ENCODE results near the gene CENPM.
A peak's percentile ranks its signal among the peaks of the same experiment; 100 is the strongest.
"Not testable (repeated sequence)": the region's sequence is repeated elsewhere in the genome, so short reads cannot be mapped to it uniquely, and the experiment has no call there.

Gene CENPM

DNA sequence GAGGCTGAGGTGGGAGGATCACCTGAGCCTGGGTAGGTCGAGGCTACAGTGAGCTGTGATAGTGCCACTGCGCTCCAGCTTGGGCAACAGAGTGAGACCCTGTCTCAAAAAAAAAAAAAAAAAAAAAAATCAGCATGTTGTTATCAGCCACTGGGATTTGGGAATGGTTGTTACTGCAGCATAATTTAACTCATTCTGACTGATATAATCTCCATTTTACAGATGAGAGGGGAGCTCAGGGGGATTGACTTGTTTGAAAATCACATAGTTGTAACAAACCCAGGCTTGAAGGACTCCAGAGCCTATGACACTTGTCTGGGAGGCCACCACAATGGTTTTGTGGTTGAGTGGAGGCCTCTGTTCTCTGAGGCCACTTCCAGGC, 19.3 kb upstream of the CENPM start:
- no peak for DNase-seq (ENCODE audit: low spot score)

GRCh38 chr22:41964112-41964491, 17.1 kb upstream of the CENPM start:
- DNase-seq (ENCODE audit: low spot score) = no peak

DNA sequence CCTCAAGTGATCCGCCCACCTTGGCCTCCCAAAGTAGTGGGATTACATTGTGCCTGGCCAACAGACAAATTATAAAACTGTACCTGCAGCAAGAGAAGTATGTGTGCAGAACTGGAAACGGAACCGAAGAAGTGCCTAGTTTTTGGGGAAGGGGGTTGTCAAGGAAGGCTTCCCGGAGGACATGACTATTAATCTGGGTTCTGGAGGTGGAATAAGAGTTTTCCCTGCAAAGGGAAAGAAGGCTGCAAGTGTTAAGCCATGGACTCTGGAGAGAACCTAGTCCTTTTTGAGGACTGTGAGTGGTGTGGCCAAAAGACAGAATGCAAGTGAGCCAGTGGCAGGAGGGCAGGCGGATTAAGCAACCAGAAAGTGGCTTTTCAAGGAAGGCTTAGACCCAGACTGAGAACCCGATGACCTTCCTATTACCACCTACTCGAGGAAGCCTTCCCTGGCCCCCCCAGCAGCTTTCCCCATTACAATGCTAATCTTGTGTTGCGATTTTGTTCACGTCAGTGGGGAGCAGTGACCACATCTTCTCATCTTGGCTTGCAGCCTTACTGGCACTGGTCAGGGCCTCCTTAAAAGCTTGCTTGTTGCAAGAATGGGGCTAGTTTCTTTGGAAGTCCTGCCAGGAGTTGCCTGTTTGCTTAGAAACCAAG, 16.6 kb upstream of the CENPM start:
- DNase-seq (ENCODE audit: low spot score) = no peak

DNA sequence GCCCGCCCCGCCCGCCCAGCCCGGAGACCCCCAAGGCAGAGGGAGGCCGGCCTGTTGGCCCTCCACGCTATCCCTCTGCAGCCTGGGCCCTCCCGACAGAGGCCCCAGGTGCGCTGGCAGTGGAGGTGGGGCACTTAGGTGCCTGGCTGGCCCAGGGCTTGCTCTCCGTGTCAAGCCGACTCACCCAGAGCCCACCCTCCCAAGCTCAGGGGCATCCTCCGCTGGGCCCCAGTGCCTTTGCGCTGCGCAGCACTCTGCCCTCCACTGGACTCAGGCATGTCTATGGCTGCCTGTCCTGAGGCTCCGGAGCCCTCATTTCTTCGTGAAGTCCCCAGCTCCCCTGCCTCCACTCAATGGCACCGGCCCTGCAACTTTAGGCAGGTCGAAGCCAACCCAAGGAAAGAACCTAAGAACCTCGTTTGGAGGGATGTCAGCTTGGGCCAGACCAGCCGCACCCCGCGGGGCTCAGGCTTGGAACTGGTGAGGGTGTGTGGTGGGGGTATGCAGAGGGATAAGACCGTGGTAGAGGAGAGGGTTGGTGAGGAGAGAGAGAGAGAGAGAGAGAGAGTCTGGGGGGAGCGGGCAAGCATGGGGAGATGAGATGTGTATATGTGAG, 11.1 kb upstream of the CENPM start:
- DNase-seq (ENCODE audit: low spot score) = no peak

- DNase-seq (ENCODE audit: low spot score) = no peak
Observed at GRCh38 chr22:41952713-41953112, 5.8 kb upstream of the CENPM start.

DNA sequence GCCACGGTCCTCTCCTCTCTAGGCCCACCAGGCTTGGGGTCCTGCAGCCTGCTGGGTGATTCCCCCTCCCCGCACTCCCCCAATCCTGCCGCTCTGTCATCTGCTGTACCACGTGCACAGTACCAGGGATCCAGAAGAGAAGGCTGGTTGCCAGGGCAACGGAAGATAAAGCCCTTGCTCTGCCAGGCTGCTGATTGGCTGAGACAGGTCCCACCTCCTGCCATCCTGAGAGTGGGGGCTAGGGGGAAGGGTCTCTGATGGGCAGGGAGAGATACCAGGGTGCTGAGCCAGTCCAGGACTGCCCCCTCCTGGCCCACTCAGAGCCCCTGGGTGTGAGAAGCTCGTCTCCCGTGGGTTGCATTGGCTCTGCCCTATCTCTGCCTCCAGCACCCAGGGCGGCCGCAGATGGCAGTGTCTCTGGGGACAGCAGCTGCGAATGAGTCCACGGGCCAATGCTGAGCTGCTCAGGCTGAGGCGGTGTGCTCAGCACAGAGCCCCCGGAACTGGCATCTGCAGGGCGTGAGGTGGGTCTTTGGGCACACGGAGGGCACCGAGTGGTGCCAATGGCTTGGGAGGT, 5.0 kb upstream of the CENPM start, which contains the start of gene SMIM45:
Gene SMIM45, plus strand, starts transcription at position 253 of the 577 bp plus-strand sequence.
- DNase-seq (ENCODE audit: low spot score) = no peak

DNA sequence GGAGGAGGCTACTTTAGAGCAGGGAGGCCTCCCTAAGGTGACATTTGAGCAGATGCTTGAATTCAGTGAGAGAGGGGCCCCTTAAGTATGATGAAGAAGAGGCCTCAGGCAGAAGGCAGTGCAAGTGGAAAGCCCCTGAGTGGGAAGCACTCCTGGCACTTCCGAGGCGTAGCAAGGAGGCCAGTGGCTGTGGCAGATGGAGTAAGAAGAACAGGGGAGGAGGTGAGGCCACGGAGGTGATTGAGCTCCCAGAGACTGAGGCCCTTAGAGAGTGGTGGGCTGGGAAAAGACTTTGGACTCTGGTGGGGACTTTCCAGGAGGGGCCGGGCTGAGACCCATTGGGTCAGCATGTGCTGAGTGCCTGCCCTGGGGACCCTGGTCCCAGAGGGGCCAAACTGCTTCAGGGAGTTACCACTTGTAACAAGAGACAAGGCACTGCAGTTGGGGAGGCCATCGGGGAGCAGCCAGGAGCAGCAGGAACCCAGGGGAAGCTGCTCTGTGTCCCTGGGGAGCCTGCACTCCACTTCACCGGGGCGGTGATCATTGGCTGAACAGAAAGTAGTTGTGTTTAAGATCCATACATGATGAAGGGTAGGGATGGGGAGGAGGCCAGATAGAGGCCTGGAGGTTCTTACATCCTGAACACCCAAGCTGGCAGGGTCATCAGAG, 2.5 kb upstream of the CENPM start:
- DNase-seq (ENCODE audit: low spot score) = no peak

- DNase-seq (ENCODE audit: low spot score) = not testable (repeated sequence)
Observed at GRCh38 chr22:41948928-41949296, 2.0 kb upstream of the CENPM start.

DNA sequence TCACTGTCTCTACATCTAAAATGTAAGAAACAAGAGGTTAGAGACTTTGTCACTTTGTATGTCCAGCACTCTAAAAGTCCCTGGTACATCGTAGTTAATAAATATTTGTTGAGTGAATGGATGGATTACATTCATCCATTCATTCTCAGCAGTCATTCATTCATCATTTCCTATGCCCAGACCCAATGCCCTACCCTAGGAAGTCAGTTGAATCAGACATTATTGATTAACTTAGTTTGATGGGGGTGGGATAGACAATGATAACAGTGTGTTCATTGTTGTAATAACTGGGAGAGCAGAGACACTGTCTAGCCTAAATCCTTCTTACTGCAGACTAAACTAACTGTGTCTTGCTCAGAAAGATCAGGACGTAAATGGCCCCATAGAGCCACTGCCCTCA, 1.2 kb upstream of the CENPM start:
- DNase-seq (ENCODE audit: low spot score) = no peak

GRCh38 chr22:41947424-41948080, 600 bp upstream of the CENPM start:
- DNase-seq (ENCODE audit: low spot score) = no peak

GRCh38 chr22:41943661-41944209, 3.2 kb downstream of the CENPM start:
- no peak for DNase-seq (ENCODE audit: low spot score)

DNA sequence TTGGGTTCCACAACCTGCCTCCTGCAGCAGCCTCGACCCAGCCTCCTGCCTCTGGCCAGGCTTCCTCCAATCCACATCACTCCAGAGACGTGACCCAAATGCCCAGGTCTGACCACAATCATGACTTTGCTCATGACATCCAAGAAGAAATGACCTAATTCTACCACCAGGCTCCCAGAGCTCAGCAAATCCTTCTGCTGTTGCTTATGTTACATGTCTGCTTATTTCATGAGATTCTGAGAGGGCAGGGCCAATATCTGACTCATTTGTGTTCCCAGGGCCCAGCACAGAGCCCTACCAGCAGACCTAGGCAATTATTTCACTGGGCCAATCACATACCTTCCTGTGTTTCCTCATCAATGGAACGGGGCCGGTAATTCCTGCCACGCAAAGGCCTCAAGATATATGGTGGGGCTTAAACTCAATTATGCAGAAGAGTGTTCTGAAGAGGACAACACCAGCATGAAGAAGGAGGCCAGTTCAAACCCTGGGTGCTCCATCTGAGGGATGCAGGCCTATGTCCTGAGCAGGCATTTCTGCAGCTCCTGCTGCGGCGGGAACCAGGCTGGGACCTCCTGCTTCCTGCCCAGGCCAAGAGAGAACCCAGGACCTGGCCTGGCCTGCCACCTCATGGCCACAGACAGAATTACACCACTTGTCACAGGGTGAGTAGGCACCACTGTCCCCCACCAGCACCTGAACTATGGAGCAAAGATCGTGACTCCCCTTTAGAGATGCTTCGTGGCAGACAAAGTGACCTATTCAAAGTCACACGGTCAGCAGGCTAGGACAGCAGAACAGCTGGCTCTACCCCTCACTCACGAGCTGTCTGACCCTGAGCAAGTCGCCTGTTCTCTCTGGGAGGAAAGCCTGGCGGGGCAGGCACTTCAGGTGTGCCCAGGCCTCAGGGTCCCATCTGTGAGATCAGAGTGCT, 5.9 kb downstream of the CENPM start:
- DNase-seq (ENCODE audit: low spot score) = peak; percentile 90

DNA sequence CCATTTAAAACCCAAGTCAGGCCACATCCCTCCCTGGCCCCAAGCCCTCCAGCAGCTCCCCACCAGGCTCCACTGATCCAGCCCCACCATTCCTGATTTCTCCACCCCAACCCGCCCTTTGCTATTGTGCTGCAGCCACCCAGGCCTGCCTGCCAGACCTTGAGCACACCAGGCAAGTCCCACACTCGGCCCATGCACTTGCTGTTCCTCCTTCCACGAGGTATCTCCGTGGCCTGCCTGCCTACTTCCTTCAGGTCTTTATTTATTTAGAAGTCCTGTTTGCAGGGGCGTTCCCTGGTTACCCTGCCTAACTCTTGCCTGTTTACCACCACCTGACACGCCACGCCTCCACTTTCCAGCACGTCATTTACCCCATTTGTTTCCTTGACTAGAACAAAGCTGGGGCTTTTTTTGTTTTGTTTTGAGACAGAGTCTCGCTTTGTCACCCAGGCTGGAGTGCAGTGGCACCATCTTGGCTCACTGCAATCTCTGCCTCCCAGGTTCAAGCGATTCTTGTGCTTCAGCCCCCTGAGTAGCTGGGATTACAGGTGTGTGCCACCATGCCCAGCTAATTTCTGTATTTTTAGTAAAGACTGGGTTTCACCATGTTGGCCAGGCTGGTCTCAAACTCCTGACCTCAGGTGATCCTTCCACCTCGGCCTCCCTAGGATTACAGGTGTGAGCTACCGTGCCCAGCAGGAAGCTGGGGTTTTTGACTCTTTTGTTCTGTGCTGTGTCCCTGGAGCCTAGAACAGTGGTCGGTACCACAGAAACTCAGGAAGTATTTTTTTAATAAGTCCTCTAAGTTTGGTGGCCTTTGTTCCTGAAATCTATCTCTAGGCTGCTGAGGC, 6.7 kb downstream of the CENPM start:
- DNase-seq (ENCODE audit: low spot score) = peak; percentile 97

DNA sequence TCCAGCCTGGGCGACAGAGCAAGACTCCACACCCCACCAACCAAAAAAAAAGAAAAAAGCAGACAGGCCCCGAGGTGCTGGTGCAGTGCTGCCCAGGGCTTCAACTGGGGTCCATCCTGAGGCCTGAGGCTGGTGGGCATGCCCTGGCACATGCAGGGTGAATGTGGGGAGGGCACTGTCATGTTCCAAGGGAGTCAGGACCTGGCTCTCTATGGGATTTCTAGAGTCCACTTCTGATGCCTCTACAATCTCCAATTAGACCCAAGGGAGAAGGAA, 10.1 kb downstream of the CENPM start:
- no peak for DNase-seq (ENCODE audit: low spot score)

DNA sequence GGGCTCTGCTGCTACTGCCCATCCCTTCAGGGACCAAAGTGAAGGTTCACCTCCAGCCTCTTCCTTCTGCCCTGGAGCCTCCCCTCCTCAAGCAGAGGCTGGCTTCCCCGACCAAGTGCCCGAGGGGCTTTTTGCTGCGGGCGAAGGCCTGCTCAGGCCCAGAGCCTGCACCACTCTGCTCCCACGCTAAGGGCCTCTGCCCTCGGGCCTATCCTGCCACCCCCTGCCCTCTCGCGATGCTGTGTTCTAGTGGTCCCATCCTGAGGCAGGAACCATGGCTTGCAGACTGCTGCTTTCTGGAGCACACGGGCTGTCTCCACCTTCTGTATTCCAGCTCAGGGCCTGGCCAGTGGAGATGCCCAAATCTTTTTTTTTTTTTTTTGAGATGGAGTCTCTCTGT, 11.4 kb downstream of the CENPM start:
- DNase-seq (ENCODE audit: low spot score) = no peak

GRCh38 chr22:41935015-41935351, 12.0 kb downstream of the CENPM start:
- no peak for DNase-seq (ENCODE audit: low spot score)

DNA sequence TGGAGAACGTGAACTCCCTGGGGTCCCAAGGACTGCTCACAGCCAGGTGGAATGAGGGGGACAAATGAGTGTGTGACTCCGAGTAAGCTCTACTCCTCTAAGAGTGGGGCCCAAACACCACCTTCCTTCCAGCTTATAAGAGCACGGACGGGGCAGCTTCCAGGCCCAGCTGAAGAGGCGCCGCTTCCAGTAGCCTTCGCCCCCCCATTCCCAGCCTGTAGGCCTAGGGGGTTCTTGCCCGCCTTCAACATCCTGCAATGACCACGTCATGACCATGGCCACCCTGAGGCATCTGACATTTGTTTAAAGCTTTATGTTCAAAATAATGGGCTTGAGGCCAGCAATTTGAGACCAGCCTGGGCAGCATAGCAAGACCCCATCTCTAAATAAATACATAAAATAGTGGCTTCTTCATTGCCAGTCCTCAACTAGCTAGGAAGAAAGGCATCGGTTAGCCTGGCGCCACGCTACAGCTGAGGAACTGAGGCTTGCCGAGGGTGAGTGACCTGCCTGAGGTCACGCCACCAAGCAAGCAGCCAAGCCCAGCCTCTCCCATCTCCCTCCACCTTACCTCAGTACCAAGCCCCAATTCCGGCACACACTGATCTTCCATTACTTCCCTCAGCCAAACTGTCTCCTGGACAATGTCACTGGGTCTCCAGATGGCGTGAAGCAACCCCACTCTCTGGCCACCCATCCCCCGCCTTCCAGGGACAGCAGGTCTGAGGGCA, 12.5 kb downstream of the CENPM start:
- DNase-seq (ENCODE audit: low spot score) = no peak

DNA sequence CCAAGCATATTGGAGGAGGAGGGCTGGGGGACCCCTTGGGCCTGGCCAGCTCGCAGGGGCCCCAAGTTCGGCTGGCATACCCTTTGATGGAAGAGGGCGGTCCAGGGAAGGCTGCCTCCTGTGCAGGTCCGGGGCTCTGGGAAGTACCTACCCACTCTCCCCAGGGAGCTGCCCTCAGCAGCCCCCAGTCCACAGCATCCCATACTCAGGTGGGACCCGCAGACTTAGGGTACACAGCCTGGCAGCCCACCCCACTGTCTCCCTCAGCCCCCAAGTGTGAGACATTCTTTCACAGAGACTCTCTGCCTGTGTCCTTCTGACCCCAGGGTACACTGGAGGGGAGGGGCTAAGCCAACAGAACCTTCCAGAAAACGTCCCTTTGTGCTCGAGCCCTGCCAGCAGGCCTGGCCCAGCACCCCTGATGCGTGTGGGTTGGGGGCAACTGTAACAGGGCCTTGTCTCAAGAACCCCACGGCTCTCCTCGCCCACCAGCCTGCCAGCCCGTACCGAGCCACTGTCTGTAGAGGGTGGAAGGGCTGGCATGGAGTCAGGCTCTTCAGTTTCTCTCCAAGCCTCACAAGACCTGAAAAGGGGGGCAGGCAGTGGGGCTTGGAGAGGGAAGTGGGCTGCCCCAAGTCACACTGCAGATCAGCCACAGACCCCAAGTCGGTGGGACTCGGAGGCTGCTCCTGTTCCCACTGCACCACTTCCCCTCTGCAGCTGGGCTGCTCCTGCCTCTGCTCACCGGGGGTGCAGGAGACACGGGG, 13.4 kb downstream of the CENPM start:
- DNase-seq (ENCODE audit: low spot score) = no peak

- no peak for DNase-seq (ENCODE audit: low spot score)
Observed at GRCh38 chr22:41932353-41932752, 14.6 kb downstream of the CENPM start.
